Endometrial microvascular endothelial cells (primary cell): ENCODE results near the gene CCDC157. TPM values are rescaled to one million over a fixed set of nuclear protein-coding genes. Genes with fewer than 3 reads are reported as not detected.

Source experiments
- in situ Hi-C: cut with HindIII; loops from 2 replicates; pipeline ENCODE4 v1.10.0; 2017; ENCODE audit warnings: low sequenced_read_pairs, low pct_unique_long_range_greater_than_20kb; ENCODE audit errors: inconsistent ontology term
- total RNA-seq: library from RNA; depleted of rRNA; stranded (reverse); fragments of >200 nt; gene quantifications from one replicate; pipeline ENCODE4 v1.2.3, GENCODE V29; 2015; ENCODE audit errors: inconsistent ontology term

The CCDC157 gene
- 2.0 TPM for total RNA-seq

DNA sequence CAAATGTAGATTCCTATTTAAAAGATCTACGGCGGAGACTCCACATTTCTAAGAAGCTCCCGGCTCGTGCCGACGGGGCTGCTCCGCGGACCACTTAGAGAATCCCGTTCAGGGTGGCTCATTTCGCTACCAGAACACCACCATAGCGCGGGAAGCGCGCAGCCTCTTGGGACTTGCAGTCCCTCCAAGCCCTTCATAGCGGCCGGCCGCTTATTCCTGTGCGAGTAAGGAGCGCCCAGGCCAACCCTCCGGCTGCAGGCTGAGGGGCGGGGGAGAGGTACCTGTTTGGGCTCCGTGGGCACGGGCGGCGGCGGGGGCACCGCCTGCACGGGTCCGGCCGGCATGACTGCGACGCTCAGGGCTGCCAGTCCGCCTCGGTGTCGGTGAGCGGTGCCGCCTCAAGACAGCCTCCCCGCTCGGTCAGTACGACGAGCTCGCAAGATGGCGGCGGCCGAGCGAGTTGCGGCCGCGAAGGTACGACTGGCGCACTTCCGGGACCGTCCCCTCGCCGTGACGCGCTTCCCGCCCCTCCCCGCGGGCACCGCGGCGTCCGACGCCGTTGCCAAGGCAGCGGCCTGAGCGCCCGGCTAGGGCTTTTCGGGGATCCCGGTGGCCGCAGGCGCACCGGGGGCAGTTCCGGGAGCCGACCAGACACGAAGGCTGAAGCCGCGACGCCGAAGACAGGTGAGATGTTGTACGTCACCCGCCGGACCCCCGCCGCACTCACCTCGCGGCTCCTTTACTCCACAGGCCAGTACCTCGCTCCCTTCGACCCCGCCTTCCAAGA, at the start of gene CCDC157, which contains the start of gene SF3A1:
Gene CCDC157 (plus strand): TSS at position 559 of the 787 bp plus-strand sequence. CDS start 8,994 bp downstream, outside the sequence.
Gene SF3A1 (minus strand): TSS at position 446 of the 787 bp plus-strand sequence. CDS start 102 bp downstream, at position 344.
- in situ Hi-C loops, result no loop called here

DNA sequence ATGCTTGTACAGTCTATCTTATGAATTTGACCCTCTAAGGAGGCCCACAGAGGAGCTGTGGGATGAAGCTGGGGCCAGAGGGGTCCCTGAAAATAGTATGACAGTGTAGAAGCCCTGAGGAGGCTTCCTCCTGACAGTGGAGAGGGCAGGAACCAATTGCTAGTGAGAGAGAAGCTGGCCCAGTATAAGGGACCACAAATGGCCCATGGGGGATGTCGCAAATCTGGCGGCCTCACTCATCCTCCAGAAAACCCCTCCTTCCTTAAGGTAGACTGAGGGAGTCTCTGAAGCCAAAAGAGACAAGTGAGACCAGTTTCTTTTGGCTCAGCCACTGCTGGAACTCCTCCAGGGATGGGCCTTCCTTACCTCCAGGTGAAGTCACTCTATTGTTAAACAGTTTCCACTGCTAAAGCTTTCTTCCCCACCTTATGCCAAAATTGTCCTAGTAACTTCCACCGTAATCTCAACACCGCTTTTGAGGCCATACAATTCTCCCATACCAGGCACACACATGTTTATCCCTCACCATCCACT, 49.7 kb upstream of the CCDC157 start:
- in situ Hi-C loops, result no loop called here

DNA sequence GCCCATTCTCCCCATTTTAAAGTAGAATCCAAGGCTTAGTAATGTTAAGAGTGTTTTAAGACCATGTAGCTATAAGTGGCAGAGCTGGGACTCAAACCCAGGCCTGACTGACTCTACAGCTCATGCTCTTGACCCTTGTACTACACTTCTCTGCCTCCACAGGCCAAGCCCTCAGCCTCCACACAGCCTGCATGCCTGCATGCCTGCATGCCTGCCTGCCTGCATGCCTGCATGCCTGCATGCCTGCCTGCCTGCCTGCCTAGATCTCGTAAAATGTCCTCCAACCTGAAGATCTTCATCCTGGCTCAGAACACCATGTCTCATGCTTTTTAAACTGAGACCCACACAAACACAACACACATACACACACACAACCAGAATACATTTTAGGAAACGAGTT, 48.7 kb upstream of the CCDC157 start:
- in situ Hi-C loops, result no loop called here

DNA sequence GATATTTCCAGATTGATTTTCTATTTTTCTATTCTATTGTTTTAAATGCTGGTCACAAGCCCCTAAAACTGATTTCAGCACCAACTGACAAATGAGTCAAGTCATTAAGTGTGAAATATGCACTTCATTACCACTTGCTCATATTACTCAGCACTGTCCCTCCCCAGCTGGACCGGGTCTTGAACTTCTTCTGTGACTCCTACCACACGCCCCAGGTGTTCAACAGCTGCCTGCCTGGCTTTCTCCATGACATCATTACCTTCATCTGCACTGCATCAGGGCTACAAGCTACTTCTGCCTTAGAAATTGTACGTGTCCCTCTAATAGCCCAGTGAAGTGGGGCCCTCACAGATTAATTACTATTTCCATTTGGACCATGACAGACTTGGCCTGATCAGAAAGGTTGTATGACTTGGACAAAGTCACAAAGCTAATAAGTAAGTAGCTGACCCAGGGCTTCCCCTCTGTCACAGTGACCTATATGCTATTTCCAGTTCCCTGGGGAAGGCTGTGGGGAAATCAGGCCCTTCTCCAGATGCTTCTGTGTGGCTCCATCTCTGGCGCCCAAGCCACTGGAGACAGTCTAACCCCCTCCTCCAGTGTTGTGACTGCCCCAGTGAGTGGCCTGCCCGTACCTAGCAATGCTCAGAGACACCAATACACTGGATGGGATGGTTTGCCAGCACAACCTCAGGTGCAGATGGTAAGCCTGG, 48.1 kb upstream of the CCDC157 start:
- in situ Hi-C loops, result no loop called here

DNA sequence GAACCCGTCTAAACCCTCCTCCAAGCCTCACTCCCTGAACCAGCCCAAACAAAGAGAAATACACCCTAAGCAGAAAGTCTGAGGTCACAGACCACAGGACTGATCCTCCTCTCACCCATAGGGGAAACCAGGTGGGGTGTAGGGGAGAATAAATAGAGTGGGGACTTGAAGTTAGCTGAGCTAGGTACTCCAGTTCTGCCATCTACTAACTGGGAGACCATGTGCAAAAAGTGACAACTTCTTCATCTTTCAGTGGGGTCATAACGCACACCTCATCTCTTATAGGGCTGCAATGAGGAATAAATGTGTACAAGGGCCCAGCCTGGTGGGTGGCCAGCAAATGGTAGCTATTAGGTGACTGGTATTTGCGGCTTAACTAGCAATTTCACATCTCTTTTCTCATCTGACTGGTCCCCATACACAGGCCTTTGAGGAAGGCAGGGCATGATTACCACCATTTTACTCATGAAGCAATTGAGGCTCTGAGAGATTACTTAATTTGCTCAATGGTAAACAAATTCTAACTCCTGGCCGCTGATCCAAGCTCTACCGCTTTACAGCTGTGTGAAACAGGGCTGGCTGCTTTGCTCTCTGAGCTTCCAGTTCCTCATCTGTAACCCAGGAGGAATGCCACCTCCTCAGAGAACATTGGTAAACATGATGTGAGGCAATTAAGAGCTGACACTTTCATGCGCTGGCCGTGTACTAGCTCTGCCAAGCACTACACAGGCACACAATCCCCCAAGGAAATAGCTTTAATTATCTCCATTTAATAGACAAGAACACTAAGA, 46.7 kb upstream of the CCDC157 start:
- in situ Hi-C loops, result no loop called here

DNA sequence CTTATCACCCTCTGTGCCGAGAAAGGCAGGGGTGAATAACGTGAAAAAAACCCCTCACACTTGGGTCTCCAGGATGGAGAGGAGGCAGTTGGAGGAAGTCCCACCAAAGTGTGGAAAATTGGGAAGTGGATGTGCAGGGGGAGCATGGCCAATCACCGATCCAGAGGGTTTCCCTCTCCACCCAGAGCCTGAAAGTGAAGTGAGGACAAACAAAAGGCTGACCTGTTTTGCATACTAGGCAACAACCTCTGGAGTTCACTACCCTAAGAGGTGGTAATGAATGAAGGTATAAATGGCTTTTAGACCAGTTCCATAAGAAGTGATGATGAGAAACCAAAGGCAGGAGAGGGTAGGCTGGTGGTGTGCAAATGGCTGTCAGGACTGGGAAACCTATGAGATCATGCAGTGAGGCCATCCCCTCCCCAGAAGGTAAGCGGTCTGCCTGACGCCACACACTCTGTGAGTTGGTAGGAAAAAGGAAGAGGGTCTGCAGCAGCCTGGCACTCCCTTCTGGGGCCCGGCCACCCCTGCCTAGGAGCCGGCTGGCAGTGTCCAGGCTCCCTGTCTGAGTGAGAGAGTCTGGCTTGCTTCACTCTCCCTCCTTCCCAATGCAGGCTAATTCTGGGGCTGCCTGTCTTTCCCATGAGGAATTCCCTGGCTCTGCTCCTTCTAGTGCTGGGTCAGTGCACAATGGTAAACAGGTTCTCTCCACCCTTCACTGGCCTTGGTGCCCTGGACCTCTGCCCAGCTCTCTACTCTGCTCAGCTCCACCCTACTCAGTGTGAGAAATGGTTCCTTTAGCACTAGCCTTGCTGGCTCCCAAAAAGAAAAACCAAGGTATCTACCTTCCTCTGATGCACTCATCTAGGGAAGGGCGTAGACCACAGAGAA, 45.7 kb upstream of the CCDC157 start:
- in situ Hi-C loops, result no loop called here

DNA sequence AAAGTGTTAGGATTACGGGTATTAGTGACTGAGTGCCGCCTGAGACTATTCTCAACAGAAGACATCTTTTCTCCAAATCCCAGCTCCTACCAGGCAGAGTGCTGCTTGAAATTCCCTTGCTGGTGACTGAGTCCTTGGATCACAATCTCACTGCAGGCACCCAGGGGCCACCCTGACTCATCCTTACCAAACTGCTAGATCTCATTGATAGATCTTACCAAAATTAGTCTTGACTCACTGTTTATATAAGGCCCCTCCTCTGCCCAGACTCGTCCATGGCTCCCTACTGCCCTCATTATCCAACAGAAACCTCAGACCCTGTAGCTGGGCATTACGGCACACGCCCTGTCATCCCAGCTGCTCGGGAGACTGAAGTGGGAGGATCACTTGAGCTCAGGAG, 44.8 kb upstream of the CCDC157 start:
- in situ Hi-C loops, result no loop called here

DNA sequence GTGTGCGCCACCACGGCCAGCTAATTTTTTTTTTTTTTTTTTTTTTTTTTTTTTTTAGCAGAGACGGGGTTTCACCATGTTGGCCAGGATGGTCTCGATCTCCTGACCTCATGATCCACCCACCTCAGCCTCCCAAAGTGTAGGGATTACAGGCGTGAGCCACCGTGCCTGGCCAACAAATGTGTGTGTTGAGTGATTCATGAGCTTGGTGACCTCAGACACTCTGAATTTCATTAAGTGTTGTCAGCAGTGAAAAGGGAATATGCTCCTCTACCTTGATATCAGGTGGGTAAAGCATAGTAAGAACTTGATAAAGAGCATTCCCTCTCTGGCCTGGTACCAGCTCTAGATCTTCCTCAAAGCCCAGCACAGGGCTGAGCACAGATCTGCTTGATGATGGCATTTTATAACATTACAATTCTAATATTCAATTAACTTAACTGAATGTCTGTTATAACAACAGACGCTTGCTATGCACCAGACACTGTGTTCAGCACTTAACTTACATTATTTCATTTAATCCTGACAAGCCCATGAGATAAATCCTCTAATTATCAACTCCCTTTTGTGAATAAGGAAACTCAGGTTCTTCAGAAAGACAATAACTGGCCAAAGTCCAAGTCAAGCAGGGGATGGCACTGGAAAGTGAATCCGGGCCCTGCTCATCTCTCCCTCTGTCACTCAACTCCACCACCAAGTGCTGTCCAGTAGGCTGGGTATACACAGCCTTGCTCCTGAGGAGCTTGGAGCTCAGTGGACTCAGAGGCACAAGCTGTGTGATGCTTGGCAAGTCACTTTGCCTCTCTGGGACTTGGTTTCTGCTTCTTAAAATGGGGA, 43.1 kb upstream of the CCDC157 start:
- in situ Hi-C loops, result no loop called here

DNA sequence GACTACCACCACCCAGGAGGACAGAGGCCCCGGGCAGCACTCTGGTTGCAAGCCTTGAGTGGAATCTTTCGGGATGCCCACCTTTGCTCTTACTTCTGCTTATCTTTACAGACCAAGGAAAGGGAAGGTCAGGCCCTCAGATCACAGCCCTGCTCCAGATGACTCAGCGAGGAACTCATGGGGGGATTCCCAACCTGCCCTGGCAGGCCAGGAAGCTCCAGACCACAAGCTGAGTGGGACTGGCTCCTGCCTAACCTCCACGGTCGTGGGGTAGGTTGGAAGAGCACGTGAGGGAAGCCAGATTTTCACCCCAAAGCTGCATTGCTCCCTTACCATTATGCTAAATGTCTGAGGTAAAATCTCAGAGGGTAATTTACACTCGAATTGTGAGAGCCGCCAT, 41.9 kb upstream of the CCDC157 start:
- in situ Hi-C loops, result no loop called here

DNA sequence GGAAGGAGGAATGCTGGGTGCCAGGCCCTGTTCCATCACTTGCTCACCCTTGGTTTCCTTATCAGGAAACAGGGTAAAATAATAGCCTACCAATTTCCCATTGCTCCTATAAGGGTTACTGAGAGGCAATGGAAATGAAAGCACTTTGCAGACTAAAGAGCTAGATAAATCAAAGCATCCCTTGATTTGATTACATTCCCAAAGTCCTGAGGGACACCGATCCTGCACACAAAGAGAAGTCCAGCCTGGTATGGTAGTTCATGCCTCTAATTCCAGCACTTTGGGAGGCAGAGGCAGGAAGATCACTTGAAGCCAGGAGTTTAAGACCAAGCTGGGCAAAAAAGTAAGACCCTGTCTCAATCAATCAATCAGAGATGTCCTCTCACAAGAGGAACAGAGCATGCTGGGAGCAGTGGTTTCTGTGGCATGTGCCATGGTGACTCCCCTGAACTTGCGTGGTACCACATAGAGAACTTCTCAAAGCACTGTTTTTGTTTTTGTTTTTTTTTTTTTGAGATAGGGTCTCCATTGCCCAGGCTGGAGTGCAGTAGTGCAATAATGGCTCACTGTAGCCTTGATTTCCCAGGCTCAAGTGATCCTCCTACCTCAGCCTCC, 40.7 kb upstream of the CCDC157 start:
- in situ Hi-C loops, result no loop called here

DNA sequence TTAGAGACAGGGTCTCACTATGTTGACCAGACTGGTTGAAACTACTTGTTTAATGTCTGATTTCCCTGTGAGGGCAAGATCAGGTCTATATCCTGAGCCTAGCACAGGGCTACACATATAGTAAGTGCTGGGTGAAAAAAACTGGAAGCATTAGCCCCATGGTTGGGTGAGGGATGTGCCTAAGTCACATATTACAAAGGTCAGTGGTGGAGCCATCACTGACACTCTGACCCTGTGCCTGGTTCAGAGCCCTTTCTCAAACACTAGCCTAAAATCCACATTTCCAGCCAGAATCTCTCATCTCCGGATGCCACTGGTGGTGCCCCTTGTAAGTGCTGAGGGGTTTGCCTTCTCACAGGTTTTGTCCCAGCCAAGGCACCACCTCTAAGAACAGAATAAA, 39.0 kb upstream of the CCDC157 start:
- in situ Hi-C loops, result no loop called here

DNA sequence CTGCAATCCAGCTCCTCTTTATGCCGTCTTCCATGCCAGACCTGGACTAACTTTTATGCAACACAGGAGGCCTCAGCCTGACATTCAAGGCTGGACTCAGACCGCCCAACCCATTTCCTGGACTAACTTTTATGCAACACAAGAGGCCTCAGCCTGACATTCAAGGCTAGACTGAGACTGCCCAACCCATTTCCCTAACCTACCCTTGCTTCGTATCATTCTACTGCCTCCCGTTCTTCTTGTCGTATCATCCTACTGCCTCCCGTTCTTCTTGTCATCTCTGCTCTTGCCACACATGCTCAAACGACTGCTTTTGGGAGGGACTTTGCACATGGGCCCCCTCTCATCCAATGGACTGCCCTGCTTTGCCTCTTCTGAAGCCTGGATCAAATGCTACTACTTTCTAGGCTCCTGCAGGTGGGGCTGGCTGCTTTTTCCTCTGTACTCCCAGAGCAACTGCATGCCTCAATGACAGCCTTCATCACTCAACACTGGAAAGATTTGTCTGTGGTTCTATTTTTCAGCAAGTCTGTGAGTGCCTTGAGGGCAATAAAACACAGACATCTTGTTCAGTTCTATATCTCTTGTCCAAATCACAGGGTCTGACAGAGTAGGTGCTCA, 37.9 kb upstream of the CCDC157 start:
- in situ Hi-C loops, result no loop called here

DNA sequence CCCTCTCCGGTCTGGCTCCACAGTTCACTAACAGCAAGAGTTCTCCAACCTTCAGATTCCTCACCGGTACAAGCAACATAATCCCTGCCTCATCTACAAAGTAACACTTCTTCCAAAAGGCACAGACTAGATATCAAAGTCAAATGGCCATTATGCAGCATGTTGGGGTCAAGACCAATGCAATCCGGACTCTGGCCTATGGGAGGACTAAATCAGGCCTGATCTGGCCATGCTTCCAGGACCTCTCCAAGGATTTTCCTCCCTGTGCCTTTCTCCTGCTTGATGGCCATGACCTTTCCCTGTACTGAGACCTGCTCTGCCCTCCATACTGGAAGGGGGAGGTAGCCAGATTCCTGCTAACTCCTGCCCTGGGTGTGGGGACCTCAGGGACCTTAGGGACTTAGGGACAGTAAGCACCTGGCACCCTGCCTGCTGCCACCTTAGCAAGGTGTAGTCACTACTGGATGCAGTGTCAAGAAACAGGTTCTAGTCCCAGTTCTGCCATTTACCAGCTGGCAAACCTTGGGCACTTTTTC, 36.7 kb upstream of the CCDC157 start:
- in situ Hi-C loops, result no loop called here

DNA sequence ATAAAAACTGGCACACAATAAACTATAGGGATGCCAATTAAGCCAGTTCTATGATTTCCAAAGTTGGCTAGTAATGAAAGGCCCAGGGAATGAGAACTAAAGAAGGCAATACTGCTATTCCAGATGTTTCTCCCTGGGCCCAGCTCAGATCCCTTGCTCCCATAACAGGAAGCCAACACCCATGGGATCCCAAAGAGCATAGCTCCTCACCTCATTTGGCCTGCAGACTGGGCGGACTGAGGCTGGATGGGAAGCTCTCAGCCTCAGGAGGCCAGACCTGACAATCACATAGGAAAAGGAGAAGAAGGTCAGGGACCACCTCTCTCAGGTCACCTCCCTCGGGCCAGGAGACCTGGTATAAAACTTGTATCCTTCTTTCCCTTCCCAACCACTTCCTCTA, 35.3 kb upstream of the CCDC157 start:
- in situ Hi-C loops, result no loop called here

DNA sequence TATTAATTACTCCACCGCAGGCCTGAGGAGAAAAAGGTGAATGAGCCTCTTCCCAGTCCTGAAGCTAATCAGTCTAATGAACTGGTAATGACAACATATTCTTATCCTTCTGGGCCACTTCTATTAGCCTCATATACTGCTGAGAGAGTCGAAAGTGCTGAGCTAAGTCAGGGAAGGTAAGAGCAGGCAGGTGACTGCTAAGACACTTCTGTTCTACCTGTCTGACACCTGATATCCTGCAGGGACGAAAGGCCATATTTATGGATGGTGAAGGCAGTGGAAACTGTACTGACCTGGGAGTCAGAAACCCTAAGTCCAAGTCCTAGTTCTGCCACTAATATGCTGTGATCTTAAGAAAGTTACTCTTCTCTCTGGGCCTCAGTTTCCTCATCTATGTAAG, 33.6 kb upstream of the CCDC157 start:
- in situ Hi-C loops, result no loop called here

DNA sequence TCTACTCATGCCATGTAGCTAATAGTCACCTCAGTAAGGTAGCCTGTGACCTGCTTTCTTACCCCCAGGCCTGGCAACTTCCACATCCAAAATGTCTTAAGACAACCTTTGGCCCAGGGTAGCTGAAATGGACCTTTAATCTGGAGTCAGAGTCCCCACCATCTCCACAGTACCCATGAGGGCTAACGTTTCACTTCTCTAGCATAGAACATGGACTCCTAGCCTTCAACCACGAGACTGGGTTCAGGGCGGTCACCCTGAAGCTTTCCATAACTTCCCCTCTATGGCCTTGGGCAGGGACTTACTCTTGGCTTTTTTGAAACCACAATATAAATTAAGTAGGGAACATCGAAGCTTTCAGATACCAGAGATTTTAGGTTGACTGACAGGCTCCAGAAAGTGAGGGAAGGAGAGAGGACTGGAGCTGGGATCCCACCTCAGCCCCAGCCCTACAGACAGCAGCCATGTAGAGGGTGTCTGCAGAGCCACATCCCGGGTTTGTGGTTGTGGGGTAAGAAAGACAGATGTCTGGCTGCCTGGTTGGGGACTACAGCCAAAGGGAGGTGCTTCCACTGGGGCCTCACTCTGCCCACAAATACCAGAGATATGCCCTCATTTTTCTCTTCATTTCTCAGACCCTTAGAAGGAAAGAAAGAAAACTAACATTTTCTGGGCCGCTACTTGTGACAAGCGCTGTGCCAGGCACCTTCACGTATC, 32.6 kb upstream of the CCDC157 start:
- in situ Hi-C loops, result no loop called here
